ENCODE data around the gene ZFYVE19.
A peak's percentile ranks its signal among the peaks of the same experiment; 100 is the strongest.

ZFYVE19 gene

DNA sequence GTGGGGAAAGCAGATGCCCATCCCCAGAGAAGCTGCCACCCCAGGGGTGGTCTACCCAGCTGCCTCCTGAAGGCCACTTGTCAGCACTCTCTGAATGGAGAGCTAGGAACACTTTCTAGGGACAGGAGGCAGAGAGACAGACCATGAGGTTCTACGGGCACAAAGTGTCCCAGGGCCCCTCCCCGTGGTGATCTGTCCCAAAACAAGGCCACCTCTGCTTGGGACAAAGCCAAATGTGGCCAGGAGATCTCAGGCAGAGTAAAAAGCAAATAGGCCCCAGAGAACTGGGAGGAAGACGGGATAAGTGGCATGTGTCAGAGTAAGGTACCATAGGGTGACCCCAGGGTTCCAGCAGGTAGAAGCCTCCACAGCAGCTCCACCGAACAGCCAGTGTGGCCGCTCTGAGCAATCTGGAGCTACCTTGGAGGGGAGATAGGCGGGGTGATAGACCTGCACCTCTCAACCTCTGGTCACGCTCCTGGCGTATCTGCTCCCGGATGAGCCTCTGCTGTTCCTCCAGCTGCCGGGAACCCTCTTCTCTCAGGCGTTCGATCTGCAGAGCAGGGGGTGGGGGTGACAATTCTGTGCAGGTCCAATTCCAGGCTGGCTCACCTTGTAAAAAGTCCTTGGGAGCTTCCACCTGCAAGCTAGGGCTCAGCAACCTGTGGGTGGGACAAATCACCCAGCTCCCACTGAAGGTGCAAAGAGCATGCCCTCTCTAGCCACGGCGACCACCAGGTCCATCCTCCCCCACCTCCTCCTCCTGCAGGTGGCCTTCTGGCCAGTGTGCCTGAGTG is 31.0 kb upstream of the ZFYVE19 start:
- DNase-seq = no peak

DNA sequence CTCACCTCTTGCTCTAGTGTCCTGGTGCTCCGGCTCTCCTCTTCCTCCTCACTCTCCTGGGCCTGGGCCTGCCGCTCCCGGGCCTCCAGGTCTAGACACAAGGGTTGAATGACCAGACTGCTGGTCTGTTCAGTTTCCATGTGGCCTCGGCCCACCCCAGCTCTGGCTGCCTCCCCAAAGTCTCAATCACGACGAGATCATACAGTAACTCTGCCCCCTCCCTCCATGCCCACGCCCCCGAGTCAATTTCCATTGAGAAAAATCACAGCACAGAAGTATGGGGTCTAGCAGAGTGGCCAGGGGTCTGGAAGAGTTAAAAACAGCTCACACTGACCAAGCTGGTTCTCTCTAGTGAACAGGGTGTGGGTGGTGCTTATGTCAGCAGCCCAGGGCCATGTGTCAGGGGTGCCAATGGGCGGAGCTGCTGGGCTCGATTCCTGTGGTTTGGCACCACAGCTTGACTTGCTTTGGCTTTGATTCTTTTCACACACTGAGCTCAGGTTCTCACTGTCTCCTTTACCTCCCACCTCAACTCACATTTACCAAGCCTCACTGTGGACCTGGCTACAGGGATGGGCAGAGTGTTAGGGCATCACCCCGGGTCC is 30.2 kb upstream of the ZFYVE19 start:
- no peak for DNase-seq

DNA sequence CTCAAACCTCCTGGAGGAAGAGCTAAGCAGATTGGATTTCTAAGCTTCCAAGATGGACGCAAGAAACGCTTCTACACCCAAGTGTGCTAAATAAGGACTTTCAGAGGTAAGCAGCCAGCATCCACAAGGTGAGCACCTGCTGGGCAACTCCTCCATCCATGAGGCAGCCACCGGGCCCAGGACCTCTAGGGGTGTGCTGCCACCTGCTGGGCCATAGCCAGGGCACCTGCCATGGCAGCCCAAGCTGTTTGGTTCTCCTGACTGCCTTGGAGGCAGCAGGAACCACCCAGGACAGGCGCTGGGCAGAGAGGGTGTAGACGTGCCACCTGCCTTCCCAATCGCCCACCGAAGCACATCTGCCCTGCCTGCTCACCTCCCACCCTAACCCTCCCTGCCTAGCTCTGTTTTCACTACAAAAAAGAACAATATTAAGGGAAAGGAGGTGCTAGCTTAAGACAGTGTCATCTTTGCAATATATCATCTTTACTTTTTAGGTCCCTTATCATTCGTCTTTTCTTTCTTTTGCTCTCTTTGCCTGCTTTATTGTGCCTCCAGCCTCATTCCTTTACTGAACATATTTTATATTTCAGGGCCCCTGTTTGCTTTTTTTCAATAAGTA is 24.2 kb upstream of the ZFYVE19 start:
- peak; percentile 35 to 77 (median 62) for DNase-seq

- DNase-seq = no peak
Observed at GRCh38 chr15:40785164-40785563, 21.7 kb upstream of the ZFYVE19 start.

- DNase-seq = no peak
Observed at GRCh38 chr15:40785814-40786213, 21.1 kb upstream of the ZFYVE19 start.

- DNase-seq = peak in 2 of 4 experiments; percentile 6 to 9
Observed at GRCh38 chr15:40787344-40787841, 19.5 kb upstream of the ZFYVE19 start.

GRCh38 chr15:40787991-40788390 is 18.9 kb upstream of the ZFYVE19 start:
- no peak for DNase-seq

DNA sequence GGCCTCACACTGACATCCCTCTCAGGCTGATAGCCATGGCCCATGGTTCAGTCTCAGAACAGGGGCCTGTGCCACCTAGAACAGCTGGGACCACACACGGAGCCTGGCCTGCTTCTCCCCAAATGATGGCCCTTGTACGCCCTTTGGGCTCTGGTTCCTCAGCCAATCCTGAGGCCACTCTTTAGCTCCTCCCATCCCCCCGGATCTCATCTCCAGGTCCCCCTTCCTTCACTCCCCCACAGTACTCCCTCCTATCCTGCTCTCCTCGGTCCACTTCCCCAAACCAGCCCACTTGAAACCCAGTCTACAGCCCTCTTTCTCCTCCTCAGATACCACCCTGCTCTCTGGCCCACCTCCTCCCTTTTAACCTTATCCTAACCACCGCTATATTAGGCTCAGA is 17.8 kb upstream of the ZFYVE19 start:
- no peak for DNase-seq

DNA sequence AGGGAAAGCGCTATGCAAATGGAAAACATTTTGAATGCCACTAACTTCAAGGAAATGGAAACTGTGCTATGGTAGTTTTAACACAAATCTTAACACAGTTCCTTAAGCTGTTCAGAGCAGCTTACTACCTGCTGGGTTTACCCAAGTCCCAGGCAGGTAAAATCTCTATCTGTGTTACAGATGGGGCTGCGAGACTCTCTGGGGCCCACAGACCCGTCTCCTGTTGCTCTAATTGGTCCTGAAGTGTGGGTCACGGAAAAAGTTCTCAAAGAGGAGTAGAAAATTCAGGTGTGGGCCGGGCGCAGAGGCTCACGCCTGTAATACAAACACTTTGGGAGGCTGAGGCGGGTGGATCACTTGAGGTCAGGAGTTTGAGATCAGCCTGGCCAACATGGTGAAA is 16.9 kb upstream of the ZFYVE19 start:
- no peak for DNase-seq

DNA sequence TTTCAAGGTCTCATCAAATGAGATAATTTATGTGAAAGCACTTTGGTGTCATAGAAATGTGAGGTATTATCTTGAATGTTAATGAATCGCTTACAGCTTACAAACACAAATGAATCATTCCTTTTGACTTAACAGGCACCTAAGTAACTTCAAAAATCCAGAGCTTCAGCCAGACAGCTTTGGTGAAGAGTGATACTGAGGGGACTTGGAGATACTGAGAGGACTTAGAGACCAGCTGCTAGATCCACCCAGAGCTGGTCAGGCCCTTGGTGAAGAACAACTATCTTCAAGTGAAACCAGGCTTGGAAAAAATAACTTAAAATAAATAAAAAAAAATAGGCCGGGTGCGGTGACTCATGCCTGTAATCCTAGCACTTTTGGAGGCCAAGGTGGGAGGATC is 16.2 kb upstream of the ZFYVE19 start:
- no peak for DNase-seq

GRCh38 chr15:40792394-40792793 is 14.5 kb upstream of the ZFYVE19 start:
- DNase-seq = no peak

- no peak for DNase-seq
Observed at GRCh38 chr15:40793216-40793989, 13.5 kb upstream of the ZFYVE19 start.

- DNase-seq = no peak
Observed at GRCh38 chr15:40796041-40796440, 10.8 kb upstream of the ZFYVE19 start.

DNA sequence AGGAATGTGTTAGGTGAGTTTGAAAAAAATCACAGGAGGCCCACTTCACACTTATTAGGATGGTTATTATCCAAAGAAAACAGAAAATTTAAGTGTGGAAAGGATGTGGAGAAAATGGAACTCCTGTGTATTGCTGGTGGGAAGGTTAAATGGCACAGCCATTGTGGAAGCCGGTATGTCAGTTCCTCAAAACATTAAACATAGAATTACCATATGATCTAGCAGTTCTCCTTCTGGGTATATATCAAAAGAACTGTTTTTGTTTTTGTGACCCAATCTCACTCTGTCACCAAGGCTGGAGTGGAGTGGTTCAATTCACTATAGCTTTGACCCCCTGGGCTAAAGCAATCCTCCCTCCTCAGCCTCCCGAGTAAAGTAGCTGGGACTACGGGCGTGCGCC is 10.4 kb upstream of the ZFYVE19 start:
- no peak for DNase-seq

- DNase-seq = no peak
Observed at GRCh38 chr15:40799523-40799922, 7.4 kb upstream of the ZFYVE19 start.

- no peak for DNase-seq
Observed at GRCh38 chr15:40803076-40803475, 3.8 kb upstream of the ZFYVE19 start.

DNA sequence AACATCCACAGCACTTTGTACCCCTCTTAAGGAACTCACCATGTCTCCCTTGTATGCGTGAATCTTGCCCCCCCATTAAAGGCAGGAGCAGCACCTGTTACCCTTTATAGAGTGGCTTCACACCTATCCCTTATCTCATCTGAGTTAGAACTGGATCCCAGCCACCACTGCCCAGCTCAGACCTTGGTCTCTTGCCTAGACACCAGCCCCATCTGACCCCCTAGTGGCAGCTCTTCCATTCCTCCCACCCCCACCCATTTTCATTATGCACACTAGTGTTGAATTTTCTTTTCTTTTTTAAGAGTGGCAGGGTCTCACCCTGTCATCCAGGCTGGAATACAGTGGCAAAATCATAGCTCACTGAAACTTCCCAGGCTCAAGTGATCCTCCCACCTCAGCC is 3.2 kb upstream of the ZFYVE19 start:
- DNase-seq = no peak

DNA sequence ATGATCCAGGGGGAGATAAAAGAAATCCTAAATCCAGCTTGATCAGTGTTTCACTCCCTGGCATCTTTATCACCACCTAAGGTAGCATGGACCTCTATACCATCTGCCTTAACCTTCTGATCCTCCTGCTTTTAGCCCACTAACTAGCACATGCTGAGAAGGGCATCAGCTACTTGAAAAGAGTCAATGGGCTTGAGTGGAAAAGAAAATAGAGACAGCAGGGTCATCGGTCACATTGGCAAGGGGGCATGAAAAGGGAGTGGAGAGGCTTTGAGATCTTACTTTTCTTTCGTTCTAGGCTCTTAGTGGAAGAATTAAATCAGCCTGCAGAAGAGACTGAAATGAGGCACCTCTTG is 239 bp upstream of the ZFYVE19 start:
- DNase-seq = no peak

DNA sequence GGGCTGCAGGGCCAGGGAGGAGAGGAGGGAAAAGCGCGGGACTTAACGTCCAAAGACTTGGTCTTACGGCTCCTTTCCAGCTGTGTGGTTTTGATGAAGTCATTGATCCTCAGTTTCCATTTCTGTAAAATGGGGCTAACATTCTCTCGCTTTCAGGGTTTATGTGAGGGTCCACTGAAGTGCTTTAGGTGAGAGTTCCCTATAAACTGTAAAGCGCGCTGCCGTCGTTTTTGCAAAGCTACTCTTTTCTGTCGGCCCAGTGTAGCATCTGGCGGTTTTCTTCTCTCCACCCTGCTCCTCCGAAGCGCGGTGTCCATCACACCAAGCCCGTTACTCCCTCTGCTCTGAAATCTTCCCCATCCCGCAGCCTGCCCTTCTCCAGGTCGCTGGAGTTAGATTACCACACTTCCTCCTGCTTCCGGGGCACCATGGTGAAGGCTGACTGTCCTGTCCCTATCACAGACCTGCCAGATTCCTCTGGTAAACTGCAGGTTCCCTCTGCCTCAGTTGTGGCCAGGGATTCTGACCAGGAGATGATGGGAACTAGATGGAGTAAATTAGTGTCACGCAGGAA is 1.1 kb downstream of the ZFYVE19 start:
- DNase-seq = no peak

- DNase-seq = no peak
Observed at GRCh38 chr15:40808861-40809450, 2.1 kb downstream of the ZFYVE19 start.

DNA sequence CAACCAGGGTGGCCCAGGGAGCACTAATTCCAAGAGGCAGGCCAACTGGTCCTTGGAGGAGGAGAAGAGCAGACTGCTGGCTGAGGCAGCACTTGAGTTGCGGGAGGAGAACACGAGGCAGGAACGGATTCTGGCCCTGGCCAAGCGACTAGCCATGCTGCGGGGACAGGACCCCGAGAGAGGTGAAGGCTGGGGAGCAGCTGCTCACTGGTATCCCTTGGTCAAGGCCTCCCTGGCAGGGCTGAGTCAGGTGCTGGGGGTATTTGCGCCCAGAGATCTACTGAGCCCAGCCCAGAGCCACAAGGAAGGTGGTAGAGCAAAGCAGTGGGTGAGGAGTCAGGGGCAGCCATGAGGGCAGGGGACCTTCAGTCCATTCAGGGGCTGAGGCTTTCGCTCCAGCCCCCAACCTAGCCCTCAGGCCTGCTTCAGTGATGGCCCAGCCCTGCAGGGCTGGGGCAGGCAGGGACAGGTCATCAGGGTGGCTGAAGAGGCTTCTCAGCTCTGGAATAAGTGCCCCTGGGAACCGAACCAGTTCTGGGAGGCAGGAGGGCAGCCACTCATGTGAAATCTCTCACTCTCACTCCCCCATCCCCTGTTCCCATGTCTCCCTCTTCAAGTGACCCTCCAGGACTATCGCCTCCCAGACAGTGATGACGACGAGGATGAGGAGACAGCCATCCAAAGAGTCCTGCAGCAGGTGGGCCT is 6.0 kb downstream of the ZFYVE19 start:
- no peak for DNase-seq

All from activated naive CD4-positive, alpha-beta T cell (primary cell).